ENCODE data around the gene ANKRD24.
"Not testable (repeated sequence)": the region's sequence is repeated elsewhere in the genome, so short reads cannot be mapped to it uniquely, and the experiment has no call there.

ANKRD24 gene

GRCh38 chr19:4194353-4194752 lies 11.9 kb downstream of the ANKRD24 start:
- no peak overlapping the region for H3K4me3 ChIP-seq (ENCODE audit: low read length)
- DNase-seq (ENCODE audit: low read depth, low spot score), result no peak

GRCh38 chr19:4196009-4196408 lies 13.5 kb downstream of the ANKRD24 start:
- no peak overlapping the region for H3K4me3 ChIP-seq (ENCODE audit: low read length)
- DNase-seq (ENCODE audit: low read depth, low spot score), result no peak

GRCh38 chr19:4196587-4197148 lies 14.2 kb downstream of the ANKRD24 start:
- DNase-seq (ENCODE audit: low read depth, low spot score), result no peak

GRCh38 chr19:4197228-4197624 lies 14.7 kb downstream of the ANKRD24 start:
- DNase-seq (ENCODE audit: low read depth, low spot score), result no peak
- no peak overlapping the region for H3K4me3 ChIP-seq (ENCODE audit: low read length)

More at GRCh38 chr19:4196587-4197148, 14.2 kb downstream of the ANKRD24 start:
- no peak overlapping the region for H3K4me3 ChIP-seq (ENCODE audit: low read length)

GRCh38 chr19:4197625-4198466 lies 15.4 kb downstream of the ANKRD24 start:
- no peak for DNase-seq (ENCODE audit: low read depth, low spot score)
- H3K4me3 ChIP-seq (ENCODE audit: low read length), result no peak overlapping the region

- no peak for DNase-seq (ENCODE audit: low read depth, low spot score)
- no peak overlapping the region for H3K4me3 ChIP-seq (ENCODE audit: low read length)
Observed at GRCh38 chr19:4198467-4199126, 16.1 kb downstream of the ANKRD24 start.

GRCh38 chr19:4199699-4200293 lies 17.3 kb downstream of the ANKRD24 start:
- H3K4me3 ChIP-seq (ENCODE audit: low read length), result no peak overlapping the region
- DNase-seq (ENCODE audit: low read depth, low spot score), result no peak

GRCh38 chr19:4200940-4201542 lies 18.6 kb downstream of the ANKRD24 start:
- no peak for DNase-seq (ENCODE audit: low read depth, low spot score)
- no peak overlapping the region for H3K4me3 ChIP-seq (ENCODE audit: low read length)

GRCh38 chr19:4201798-4202197 lies 19.3 kb downstream of the ANKRD24 start:
- DNase-seq (ENCODE audit: low read depth, low spot score), result no peak
- no peak overlapping the region for H3K4me3 ChIP-seq (ENCODE audit: low read length)

GRCh38 chr19:4206818-4207484 lies 24.5 kb downstream of the ANKRD24 start:
- H3K4me3 ChIP-seq (ENCODE audit: low read length), result no peak overlapping the region
- DNase-seq (ENCODE audit: low read depth, low spot score), result peak; percentile 23

GRCh38 chr19:4208385-4209094 lies 26.1 kb downstream of the ANKRD24 start:
- no peak for DNase-seq (ENCODE audit: low read depth, low spot score)
- H3K4me3 ChIP-seq (ENCODE audit: low read length), result no peak overlapping the region

GRCh38 chr19:4210166-4210731 lies 27.8 kb downstream of the ANKRD24 start:
- H3K4me3 ChIP-seq (ENCODE audit: low read length), result no peak overlapping the region
- DNase-seq (ENCODE audit: low read depth, low spot score), result no peak

- no peak for DNase-seq (ENCODE audit: low read depth, low spot score)
- no peak overlapping the region for H3K4me3 ChIP-seq (ENCODE audit: low read length)
Observed at GRCh38 chr19:4213116-4213515, 30.6 kb downstream of the ANKRD24 start.

GRCh38 chr19:4215807-4216206 lies 33.3 kb downstream of the ANKRD24 start:
- H3K4me3 ChIP-seq (ENCODE audit: low read length), result no peak overlapping the region
- DNase-seq (ENCODE audit: low read depth, low spot score), result no peak

GRCh38 chr19:4216846-4217245 lies 34.4 kb downstream of the ANKRD24 start:
- H3K4me3 ChIP-seq (ENCODE audit: low read length), result no peak overlapping the region
- no peak for DNase-seq (ENCODE audit: low read depth, low spot score)

- no peak overlapping the region for H3K4me3 ChIP-seq (ENCODE audit: low read length)
- no peak for DNase-seq (ENCODE audit: low read depth, low spot score)
Observed at GRCh38 chr19:4217429-4218264, 35.2 kb downstream of the ANKRD24 start.

- DNase-seq (ENCODE audit: low read depth, low spot score); H3K4me3 ChIP-seq (ENCODE audit: low read length): not testable (repeated sequence)
Observed at GRCh38 chr19:4218523-4218922, 36.0 kb downstream of the ANKRD24 start.
